Breast epithelium (tissue), 4 donors: ENCODE data around the gene OR5L1. TPM values are rescaled to one million over a fixed set of nuclear protein-coding genes. Genes with fewer than 3 reads are reported as not detected.

Experiments used
- DNase-seq, 2 donors: peaks; one replicate each; pipeline ENCODE4 v3.0.0-alpha.2; 2019; ENCODE audit warnings: low spot score in 2 of 2
- H3K27ac ChIP-seq, 2 donors: fragments of 200-600 bp; sonication (generic) in 1 of 2; one replicate each; pipeline ENCODE4 v1.5.1; 2016 to 2019; ENCODE audit warnings: mild to moderate bottlenecking in 1 of 2
- H3K27me3 ChIP-seq, 2 donors: fragments of 200-600 bp; sonication (generic) in 1 of 2; one replicate each; pipeline versions ENCODE4 v1.5.1 to v1.6.0; 2017 to 2019; ENCODE audit warnings: control low read depth in 1 of 2, mild to moderate bottlenecking in 1 of 2
- H3K36me3 ChIP-seq: fragments of 200-600 bp; one replicate; pipeline ENCODE4 v1.5.1; 2019
- H3K4me1 ChIP-seq, 2 donors: fragments of 200-600 bp; sonication (generic); one replicate each; pipeline ENCODE4 v1.5.1; 2016 to 2019; ENCODE audit warnings: control low read depth in 1 of 2
- H3K4me3 ChIP-seq, 3 donors: fragments of 200-600 bp; sonication (generic); 1 replicate in 2 of 3; 2 replicates in 1 of 3; pipeline ENCODE4 v1.5.1; 2016 to 2019; ENCODE audit warnings: mild to moderate bottlenecking in 3 of 3, moderate library complexity in 2 of 3
- H3K9me3 ChIP-seq, 2 donors: fragments of 200-600 bp; sonication (generic) in 1 of 2; one replicate each; pipeline ENCODE4 v1.5.1; 2016 to 2019; ENCODE audit warnings: control low read depth in 1 of 2
- POLR2A ChIP-seq: fragments of 450-650 bp; IDR thresholded peaks from one replicate; pipeline ENCODE4 v1.6.1; 2016; ENCODE audit warnings: antibody characterized with exemption, mild to moderate bottlenecking, moderate library complexity
- POLR2AphosphoS5 ChIP-seq, 3 donors: sonication (generic); formaldehyde crosslinking; IDR thresholded peaks; one replicate each; pipeline ENCODE4 v1.6.1; 2017; ENCODE audit warnings: antibody characterized with exemption in 3 of 3
- intact Hi-C: fragments of 100-400 bp; cut with DNase I; formaldehyde crosslinking; loops from one replicate; pipeline ENCODE4 v1.15.1; 2023; ENCODE audit warnings: low total_unique reads
- total RNA-seq, 3 donors: library from RNA; depleted of rRNA; stranded (reverse); fragments of >200 nt; gene quantifications; one replicate each; pipeline ENCODE4 v1.1.0, GENCODE V29; 2016
- TF ChIP-seq, protein P1 (sequence below), 3 donors: fragments of 450-650 bp; IDR thresholded peaks; one replicate each; pipeline ENCODE4 v1.5.1; 2016 to 2017; ENCODE audit warnings: antibody characterized with exemption in 3 of 3, mild to moderate bottlenecking in 3 of 3, moderate library complexity in 3 of 3

Gene OR5L1
- total RNA-seq, 3 donors from 2014 or later: not detected

DNA sequence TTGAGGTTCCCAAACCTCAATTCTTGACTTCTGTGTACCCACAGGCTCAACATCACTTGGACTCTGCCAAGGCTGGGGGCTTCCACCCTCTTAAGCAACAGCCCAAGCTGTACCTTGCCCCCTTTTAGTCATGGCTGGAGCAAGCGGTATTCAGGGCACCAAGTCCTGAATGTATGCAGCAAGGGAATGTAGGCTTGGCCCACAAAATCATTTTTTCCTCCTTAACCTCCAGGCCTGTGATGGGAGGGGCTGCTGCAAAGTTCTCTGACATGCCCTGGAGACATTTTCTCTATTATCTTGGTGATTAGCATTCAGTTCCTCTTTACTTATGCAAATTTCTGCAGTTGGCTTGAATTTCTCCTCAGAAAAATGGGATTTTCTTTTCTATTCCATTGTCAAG, 4.9 kb upstream of the OR5L1 start:
- TF ChIP-seq, protein P1, sequence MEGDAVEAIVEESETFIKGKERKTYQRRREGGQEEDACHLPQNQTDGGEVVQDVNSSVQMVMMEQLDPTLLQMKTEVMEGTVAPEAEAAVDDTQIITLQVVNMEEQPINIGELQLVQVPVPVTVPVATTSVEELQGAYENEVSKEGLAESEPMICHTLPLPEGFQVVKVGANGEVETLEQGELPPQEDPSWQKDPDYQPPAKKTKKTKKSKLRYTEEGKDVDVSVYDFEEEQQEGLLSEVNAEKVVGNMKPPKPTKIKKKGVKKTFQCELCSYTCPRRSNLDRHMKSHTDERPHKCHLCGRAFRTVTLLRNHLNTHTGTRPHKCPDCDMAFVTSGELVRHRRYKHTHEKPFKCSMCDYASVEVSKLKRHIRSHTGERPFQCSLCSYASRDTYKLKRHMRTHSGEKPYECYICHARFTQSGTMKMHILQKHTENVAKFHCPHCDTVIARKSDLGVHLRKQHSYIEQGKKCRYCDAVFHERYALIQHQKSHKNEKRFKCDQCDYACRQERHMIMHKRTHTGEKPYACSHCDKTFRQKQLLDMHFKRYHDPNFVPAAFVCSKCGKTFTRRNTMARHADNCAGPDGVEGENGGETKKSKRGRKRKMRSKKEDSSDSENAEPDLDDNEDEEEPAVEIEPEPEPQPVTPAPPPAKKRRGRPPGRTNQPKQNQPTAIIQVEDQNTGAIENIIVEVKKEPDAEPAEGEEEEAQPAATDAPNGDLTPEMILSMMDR (IDR thresholded peaks at IDR 0.05): no peak
- TF ChIP-seq POLR2A (no peak), POLR2AphosphoS5 (IDR thresholded peaks at IDR 0.05) (no peak)
- intact Hi-C loops: no loop called here
- Histone ChIP-seq H3K9me3 (peaks cover 7 to 26% of the 10 kb centered on the region in 2 donors), H3K27me3 (no peaks in the 10 kb centered on the region), H3K27ac (no peak overlapping the region), H3K4me3 (no peak overlapping the region), H3K36me3 (no peaks in the 10 kb centered on the region), H3K4me1 (no peaks in the 10 kb centered on the region)
- no peak for DNase-seq

DNA sequence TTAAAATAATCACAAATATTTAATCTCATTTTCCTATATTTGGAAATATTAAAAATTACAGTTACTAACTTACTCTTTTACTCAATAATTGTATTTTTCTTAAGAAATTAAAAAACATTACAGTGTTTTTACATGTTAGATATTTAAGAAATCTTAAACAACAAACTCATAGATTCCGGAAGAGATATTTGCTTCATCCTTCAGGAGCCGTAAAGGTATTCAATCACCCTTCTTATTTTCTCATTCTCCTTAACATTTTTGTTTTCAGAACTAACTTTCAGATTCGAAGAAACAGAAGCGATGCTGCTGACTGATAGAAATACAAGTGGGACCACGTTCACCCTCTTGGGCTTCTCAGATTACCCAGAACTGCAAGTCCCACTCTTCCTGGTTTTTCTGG, 8.2 kb downstream of the OR5L1 start, which contains the start of gene OR5D18:
OR5D18 (plus strand) TSS at position 301 of the 400 bp plus-strand sequence; CDS start at position 301, 0 bp downstream.
- intact Hi-C loops: no loop called here
- no peaks in the 10 kb centered on the region for H3K36me3 ChIP-seq
- TF ChIP-seq POLR2AphosphoS5 (IDR thresholded peaks at IDR 0.05): no peak
- TF ChIP-seq, protein P1 (IDR thresholded peaks at IDR 0.05): no peak
- no peak for TF ChIP-seq POLR2A
- no peaks in the 10 kb centered on the region for H3K4me1 ChIP-seq
- no peak within 1 kb of the TSS for H3K27ac ChIP-seq
- H3K9me3 ChIP-seq: peaks cover 0 to 5% of the 10 kb centered on the region in 2 donors
- no peak within 1 kb of the TSS for H3K4me3 ChIP-seq
- DNase-seq: no peak
- no peaks in the 10 kb centered on the region for H3K27me3 ChIP-seq

DNA sequence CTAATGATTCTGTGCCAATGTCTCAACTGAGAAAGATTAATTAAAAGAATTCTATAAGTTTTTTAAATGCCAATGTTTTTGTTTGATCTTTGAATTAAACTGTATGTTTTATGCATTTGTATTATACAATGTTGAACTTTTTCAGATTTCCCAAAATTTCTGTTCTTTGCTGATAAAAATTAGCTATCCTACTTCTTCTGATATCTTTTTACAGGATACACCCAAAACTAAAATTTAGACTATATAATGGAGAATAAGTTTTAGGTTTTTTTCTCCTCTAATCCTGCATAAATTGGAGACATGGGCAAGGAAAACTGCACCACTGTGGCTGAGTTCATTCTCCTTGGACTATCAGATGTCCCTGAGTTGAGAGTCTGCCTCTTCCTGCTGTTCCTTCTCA, 15.8 kb downstream of the OR5L1 start, which contains the start of gene OR5L2:
OR5L2 (plus strand) TSS at position 301 of the 400 bp plus-strand sequence; CDS start at position 301, 0 bp downstream.
- H3K27me3 ChIP-seq: no peaks in the 10 kb centered on the region
- H3K27ac ChIP-seq: no peak within 1 kb of the TSS
- intact Hi-C loops: no loop called here
- no peaks in the 10 kb centered on the region for H3K36me3 ChIP-seq
- H3K4me1 ChIP-seq: no peaks in the 10 kb centered on the region
- H3K4me3 ChIP-seq: no peak within 1 kb of the TSS
- TF ChIP-seq, protein P1 (IDR thresholded peaks at IDR 0.05): no peak
- no peak for DNase-seq
- H3K9me3 ChIP-seq: no peaks in the 10 kb centered on the region

DNA sequence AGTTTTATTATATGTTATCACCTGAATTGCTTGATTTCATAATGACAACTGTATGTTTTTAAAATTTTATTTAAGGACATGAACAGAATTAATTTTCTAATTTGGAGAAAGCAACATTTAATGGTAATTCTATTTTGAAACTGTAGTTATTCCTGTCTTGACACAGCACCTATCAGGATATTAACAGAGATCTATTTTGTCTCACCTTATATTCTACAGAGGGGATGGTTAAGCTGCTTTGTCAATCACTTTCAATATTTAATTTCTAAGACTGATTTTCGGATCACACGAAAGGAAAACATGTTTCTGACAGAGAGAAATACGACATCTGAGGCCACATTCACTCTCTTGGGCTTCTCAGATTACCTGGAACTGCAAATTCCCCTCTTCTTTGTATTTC, 27.3 kb downstream of the OR5L1 start, which contains the start of gene OR5D16:
OR5D16 (plus strand) TSS at position 301 of the 400 bp plus-strand sequence; CDS start at position 301, 0 bp downstream.
- Histone ChIP-seq H3K36me3 (no peaks in the 10 kb centered on the region), H3K4me1 (no peaks in the 10 kb centered on the region), H3K27ac (no peak within 1 kb of the TSS), H3K27me3 (no peaks in the 10 kb centered on the region), H3K4me3 (no peak within 1 kb of the TSS), H3K9me3 (no peaks in the 10 kb centered on the region)
- intact Hi-C loops: no loop called here
- no peak for TF ChIP-seq POLR2A
- no peak for TF ChIP-seq POLR2AphosphoS5 (IDR thresholded peaks at IDR 0.05)
- TF ChIP-seq, protein P1 (IDR thresholded peaks at IDR 0.05): no peak
- DNase-seq: no peak

- no peak for DNase-seq
- Histone ChIP-seq H3K36me3 (no peaks in the 10 kb centered on the region), H3K9me3 (no peaks in the 10 kb centered on the region), H3K27ac (no peak overlapping the region), H3K4me3 (no peak overlapping the region), H3K27me3 (no peaks in the 10 kb centered on the region), H3K4me1 (no peaks in the 10 kb centered on the region)
- intact Hi-C loops: no loop called here
- TF ChIP-seq, protein P1 (IDR thresholded peaks at IDR 0.05): no peak
- TF ChIP-seq POLR2AphosphoS5 (IDR thresholded peaks at IDR 0.05) (no peak), POLR2A (no peak)
Measured at GRCh38 chr11:55847453-55847852, 36.3 kb downstream of the OR5L1 start.
